Right renal cortex interstitium (tissue), 3 donors: Measurements from ENCODE around the gene NKX2-2. TPM values are rescaled to one million over a fixed set of nuclear protein-coding genes. Genes with fewer than 3 reads are reported as not detected.

Experiments
- DNase-seq, 3 donors: peaks; one replicate each; pipeline ENCODE4 v3.0.0-alpha.2; 2013; ENCODE audit warnings: low read depth in 3 of 3, low spot score in 2 of 3
- polyA plus RNA-seq, 3 donors: library from polyadenylated mRNA; unstranded; fragments of 120-200 nt; gene quantifications; one replicate each; pipeline ENCODE4 v1.2.1, GENCODE V29; 2013; ENCODE audit not compliant: insufficient read length in 3 of 3

The NKX2-2 gene
- polyA plus RNA-seq: not detected

- DNase-seq: no peak
These were observed at the start of gene NKX2-2 for GRCh38 chr20:21513881-21514540. TSS of gene NKX2-2 (minus strand) at chr20:21514064. CDS start at chr20:21513669, 395 bp downstream.

GRCh38 chr20:21562656-21563055, 48.8 kb upstream of the NKX2-2 start:
- DNase-seq: no peak

- no peak for DNase-seq
These were observed 45.4 kb upstream of the NKX2-2 start for GRCh38 chr20:21559305-21559704.

- no peak for DNase-seq
These were observed 43.6 kb upstream of the NKX2-2 start for GRCh38 chr20:21557241-21558020.

GRCh38 chr20:21556398-21556797, 42.5 kb upstream of the NKX2-2 start:
- DNase-seq: no peak

- DNase-seq: no peak
These were observed 41.7 kb upstream of the NKX2-2 start for GRCh38 chr20:21555470-21556120.

GRCh38 chr20:21554985-21555384, 41.1 kb upstream of the NKX2-2 start:
- no peak for DNase-seq

GRCh38 chr20:21554376-21554890, 40.6 kb upstream of the NKX2-2 start:
- no peak for DNase-seq

- DNase-seq: no peak
These were observed 36.7 kb upstream of the NKX2-2 start for GRCh38 chr20:21550587-21550986.

GRCh38 chr20:21548390-21549035, 34.6 kb upstream of the NKX2-2 start:
- no peak for DNase-seq

GRCh38 chr20:21546355-21546754, 32.5 kb upstream of the NKX2-2 start:
- DNase-seq: no peak

- DNase-seq: no peak
These were observed 25.6 kb upstream of the NKX2-2 start for GRCh38 chr20:21539512-21539911.

- no peak for DNase-seq
These were observed 21.0 kb upstream of the NKX2-2 start for GRCh38 chr20:21534886-21535285.

GRCh38 chr20:21534453-21534852, 20.6 kb upstream of the NKX2-2 start:
- DNase-seq: no peak

- no peak for DNase-seq
These were observed 16.0 kb upstream of the NKX2-2 start for GRCh38 chr20:21529863-21530262.

- no peak for DNase-seq
These were observed 15.0 kb upstream of the NKX2-2 start for GRCh38 chr20:21528870-21529269.

GRCh38 chr20:21527908-21528307, 14.0 kb upstream of the NKX2-2 start:
- no peak for DNase-seq

GRCh38 chr20:21526776-21527175, 12.9 kb upstream of the NKX2-2 start:
- DNase-seq: no peak

- no peak for DNase-seq
These were observed 10.0 kb upstream of the NKX2-2 start for GRCh38 chr20:21523895-21524294.

GRCh38 chr20:21523281-21523868, 9.5 kb upstream of the NKX2-2 start:
- no peak for DNase-seq
